SK-N-SH treated with all-trans-retinoic acid at 6 μM for 48 hours (cell line): ENCODE results near the gene CUL5.

ENCODE experiments used
- ATAC-seq: fragments of 200-7000 bp; cut with Tn5 transposase; 3 replicates; pipeline ENCODE4 v1.9.1; 2020; ENCODE audit warnings: mild to moderate bottlenecking, moderate library complexity
- ARNTL ChIP-seq: fragments of 450-650 bp; formaldehyde crosslinking; IDR thresholded peaks from 2 replicates; pipeline ENCODE4 v1.5.0; 2020; ENCODE audit warnings: low read depth, mild to moderate bottlenecking, moderate library complexity, borderline replicate concordance
- BACH2 ChIP-seq: fragments of 250-450 bp; sonication (Bioruptor Pico); IDR thresholded peaks from 2 replicates; pipeline ENCODE4 v1.9.0; 2021; ENCODE audit warnings: mild to moderate bottlenecking, borderline replicate concordance
- CREB5 ChIP-seq: fragments of 250-450 bp; sonication (Bioruptor Pico); IDR thresholded peaks from 2 replicates; pipeline ENCODE4 v1.5.1; 2020; ENCODE audit warnings: low read depth, mild to moderate bottlenecking, moderate library complexity
- CSDC2 ChIP-seq: fragments of 250-450 bp; sonication (Bioruptor Pico); IDR thresholded peaks from 2 replicates; pipeline ENCODE4 v1.5.0; 2020; ENCODE audit warnings: mild to moderate bottlenecking, moderate library complexity
- CSRNP3 ChIP-seq: fragments of 250-450 bp; sonication (Bioruptor Pico); IDR thresholded peaks from 2 replicates; pipeline ENCODE4 v1.5.1; 2021; ENCODE audit warnings: mild to moderate bottlenecking, moderate library complexity
- ESRRG ChIP-seq: fragments of 250-450 bp; sonication (Bioruptor Pico); IDR thresholded peaks from 2 replicates; pipeline ENCODE4 v1.6.1; 2021; ENCODE audit warnings: mild to moderate bottlenecking
- GLIS3 ChIP-seq: fragments of 250-450 bp; sonication (Bioruptor Pico); IDR thresholded peaks from 2 replicates; pipeline ENCODE4 v1.5.0; 2020; ENCODE audit warnings: mild to moderate bottlenecking, moderate library complexity
- ISL1 ChIP-seq: fragments of 250-450 bp; sonication (Bioruptor Pico); IDR thresholded peaks from 2 replicates; pipeline ENCODE4 v2.1.2; 2022; ENCODE audit warnings: mild to moderate bottlenecking, moderate library complexity
- OSR1 ChIP-seq: fragments of 250-450 bp; sonication (Bioruptor Pico); IDR thresholded peaks from 2 replicates; pipeline ENCODE4 v1.8.0; 2022; ENCODE audit warnings: moderate library complexity, mild to moderate bottlenecking, inconsistent platforms
- PATZ1 ChIP-seq: fragments of 250-450 bp; sonication (Bioruptor Pico); IDR thresholded peaks from 2 replicates; pipeline ENCODE4 v1.8.0; 2020; ENCODE audit warnings: mild to moderate bottlenecking, moderate library complexity, borderline replicate concordance
- POU6F1 ChIP-seq: fragments of 250-450 bp; sonication (Bioruptor Pico); IDR thresholded peaks from 2 replicates; pipeline ENCODE4 v1.8.0; 2021; ENCODE audit warnings: low read depth, mild to moderate bottlenecking, moderate library complexity, borderline replicate concordance
- RARB ChIP-seq: fragments of 250-450 bp; sonication (Bioruptor Pico); IDR thresholded peaks from 2 replicates; pipeline ENCODE4 v1.8.0; 2021; ENCODE audit warnings: mild to moderate bottlenecking, moderate library complexity
- SNAI2 ChIP-seq: fragments of 250-450 bp; sonication (Bioruptor Pico); IDR thresholded peaks from 2 replicates; pipeline ENCODE4 v1.5.0; 2020; ENCODE audit warnings: mild to moderate bottlenecking, moderate library complexity
- TCF4 ChIP-seq: fragments of 250-450 bp; sonication (Bioruptor Pico); IDR thresholded peaks from 2 replicates; pipeline ENCODE4 v1.8.0; 2021; ENCODE audit warnings: mild to moderate bottlenecking, moderate library complexity, borderline replicate concordance
- TOX ChIP-seq: fragments of 250-450 bp; sonication (Bioruptor Pico); IDR thresholded peaks from 2 replicates; pipeline ENCODE4 v1.8.0; 2021; ENCODE audit warnings: mild to moderate bottlenecking, moderate library complexity, borderline replicate concordance
- TSHZ2 ChIP-seq: fragments of 250-450 bp; sonication (Bioruptor Pico); IDR thresholded peaks from 2 replicates; pipeline ENCODE4 v1.5.0; 2020; ENCODE audit warnings: mild to moderate bottlenecking, moderate library complexity
- ZFP30 ChIP-seq: fragments of 450-650 bp; formaldehyde crosslinking; IDR thresholded peaks from 2 replicates; pipeline ENCODE4 v1.5.0; 2022; ENCODE audit warnings: mild to moderate bottlenecking, moderate library complexity
- ZNF70 ChIP-seq: fragments of 450-650 bp; formaldehyde crosslinking; IDR thresholded peaks from 2 replicates; pipeline ENCODE4 v1.5.0; 2020; ENCODE audit warnings: mild to moderate bottlenecking, moderate library complexity

Gene CUL5

GRCh38 chr11:108111126-108111525 is 102.4 kb downstream of the CUL5 start:
- no peak for ATAC-seq
- TF ChIP-seq TOX (CRISPR knock-in tag) (no peak), OSR1 (CRISPR knock-in tag) (no peak), SNAI2 (CRISPR knock-in tag) (no peak), ESRRG (CRISPR knock-in tag) (no peak), CSRNP3 (CRISPR knock-in tag) (no peak), TCF4 (CRISPR knock-in tag) (no peak), CSDC2 (CRISPR knock-in tag) (no peak)
- TF ChIP-seq, all 23 proteins: peak for 0

- TF ChIP-seq TCF4 (CRISPR knock-in tag) (no peak), ZNF70 (CRISPR knock-in tag) (no peak)
- TF ChIP-seq, all 23 proteins: peak for 0
- ATAC-seq, result no peak
Measured at GRCh38 chr11:108112057-108112456, 103.4 kb downstream of the CUL5 start.

- ATAC-seq, result peak; percentile 44
- TF ChIP-seq BACH2 (no peak), ARNTL (CRISPR knock-in tag) (no peak), POU6F1 (CRISPR knock-in tag) (no peak), TSHZ2 (CRISPR knock-in tag) (no peak), RARB (CRISPR knock-in tag) (no peak), OSR1 (CRISPR knock-in tag) (no peak), ZNF70 (CRISPR knock-in tag) (no peak), ZFP30 (CRISPR knock-in tag) (no peak), ISL1 (CRISPR knock-in tag) (no peak), TOX (CRISPR knock-in tag) (no peak), PATZ1 (no peak), CSRNP3 (CRISPR knock-in tag) (no peak), ESRRG (CRISPR knock-in tag) (no peak), CREB5 (no peak), GLIS3 (CRISPR knock-in tag) (no peak), TCF4 (CRISPR knock-in tag) (no peak)
Measured at GRCh38 chr11:108115500-108116140, 106.9 kb downstream of the CUL5 start.
